CD14-positive monocyte (primary cell): ENCODE results near the gene TNIK. TPM values are rescaled to one million over a fixed set of nuclear protein-coding genes. Genes with fewer than 3 reads are reported as not detected.

Experiments used
- DNase-seq, 3 donors: peaks; one replicate each; pipeline ENCODE4 v3.0.0-alpha.2; 2011 to 2022
- H2AFZ ChIP-seq: 2 replicates; pipeline ENCODE4 v1.6.0; 2012; ENCODE audit warnings: mild to moderate bottlenecking, low read depth, low read length, inconsistent platforms; ENCODE audit not compliant: insufficient read depth, poor library complexity, severe bottlenecking
- H3K27ac ChIP-seq, 2 donors: 1 replicate in 1 of 2; 2 replicates in 1 of 2; pipeline ENCODE4 v1.5.1; 2012 to 2013; ENCODE audit warnings: low read length in 2 of 2, control low read depth in 1 of 2, inconsistent platforms in 1 of 2, low read depth in 1 of 2, mild to moderate bottlenecking in 1 of 2
- H3K27me3 ChIP-seq, 2 donors: one replicate each; pipeline versions ENCODE4 v1.6.0 to v1.6.1; 2011 to 2013; ENCODE audit warnings: low read length in 2 of 2; ENCODE audit not compliant: control insufficient read depth in 2 of 2, insufficient read depth in 2 of 2
- H3K36me3 ChIP-seq, 2 donors: replicated peaks in 1 of 2; 1 replicate in 1 of 2; 2 replicates in 1 of 2; pipeline versions ENCODE4 v1.5.1 to v1.6.1; 2012 to 2013; ENCODE audit warnings: low read length in 2 of 2, control low read depth in 1 of 2, inconsistent platforms in 1 of 2, mild to moderate bottlenecking in 1 of 2; ENCODE audit not compliant: insufficient read depth in 2 of 2, control insufficient read depth in 1 of 2
- H3K4me1 ChIP-seq, 2 donors: 1 replicate in 1 of 2; 2 replicates in 1 of 2; pipeline versions ENCODE4 v1.5.1 to v1.6.1; 2012 to 2013; ENCODE audit warnings: low read length in 2 of 2, control low read depth in 1 of 2, inconsistent platforms in 1 of 2, mild to moderate bottlenecking in 1 of 2, moderate library complexity in 1 of 2; ENCODE audit not compliant: insufficient read depth in 2 of 2, control insufficient read depth in 1 of 2
- H3K4me2 ChIP-seq: replicated peaks from 2 replicates; pipeline ENCODE3; 2012; ENCODE audit warnings: low read length, moderate library complexity, mild to moderate bottlenecking; ENCODE audit not compliant: poor library complexity, severe bottlenecking; ENCODE audit errors: extremely low read depth
- H3K4me3 ChIP-seq, 3 experiments: fragments of 200-600 bp in 1 of 3; sonication (generic) in 1 of 3; replicated peaks in 1 of 3; 1 replicate in 2 of 3; 2 replicates in 1 of 3; pipeline ENCODE4 v1.5.1; 2011 to 2013; ENCODE audit warnings: low read length in 3 of 3, mild to moderate bottlenecking in 3 of 3, control low read depth in 2 of 3, low read depth in 2 of 3, inconsistent platforms in 1 of 3, moderate library complexity in 1 of 3
- H3K79me2 ChIP-seq: 2 replicates; pipeline ENCODE4 v1.6.0; 2012; ENCODE audit warnings: mild to moderate bottlenecking, control low read depth, inconsistent platforms, low read length, moderate library complexity; ENCODE audit not compliant: insufficient read depth
- H3K9ac ChIP-seq: 2 replicates; pipeline ENCODE4 v1.6.0; 2017; ENCODE audit warnings: low read length, mild to moderate bottlenecking; ENCODE audit not compliant: insufficient read depth, poor library complexity, severe bottlenecking
- H3K9me3 ChIP-seq, 2 donors: replicated peaks in 1 of 2; 1 replicate in 1 of 2; 2 replicates in 1 of 2; pipeline versions ENCODE4 v1.5.1 to v1.6.1; 2012 to 2013; ENCODE audit warnings: low read length in 2 of 2, control low read depth in 1 of 2; ENCODE audit not compliant: control insufficient read depth in 1 of 2, insufficient read depth in 1 of 2
- H4K20me1 ChIP-seq: 2 replicates; pipeline ENCODE4 v1.6.0; 2012; ENCODE audit warnings: mild to moderate bottlenecking, low read length, control low read depth, moderate library complexity; ENCODE audit not compliant: insufficient read depth
- H3K27ac Mint-ChIP-seq, 7 donors: one replicate each; pipeline ENCODE4 v1.8.0; 2020; ENCODE audit warnings: mild to moderate bottlenecking in 7 of 7, mixed read lengths in 7 of 7, moderate library complexity in 6 of 7, inconsistent platforms in 2 of 7
- H3K27me3 Mint-ChIP-seq, 3 donors: one replicate each; pipeline ENCODE4 v1.8.0; 2021 to 2022; ENCODE audit warnings: low read depth in 3 of 3, mild to moderate bottlenecking in 3 of 3, mixed read lengths in 3 of 3, moderate library complexity in 3 of 3, inconsistent platforms in 1 of 3
- H3K36me3 Mint-ChIP-seq, 2 donors: one replicate each; pipeline ENCODE4 v1.8.0; 2020; ENCODE audit warnings: mixed read lengths in 2 of 2, inconsistent platforms in 1 of 2, mild to moderate bottlenecking in 1 of 2
- H3K4me1 Mint-ChIP-seq: one replicate; pipeline ENCODE4 v1.8.0; 2020; ENCODE audit warnings: mild to moderate bottlenecking, mixed read lengths
- H3K4me3 Mint-ChIP-seq, 2 donors: one replicate each; pipeline ENCODE4 v1.8.0; 2020; ENCODE audit warnings: mild to moderate bottlenecking in 2 of 2, mixed read lengths in 2 of 2, moderate library complexity in 1 of 2
- H3K9me3 Mint-ChIP-seq, 7 donors: one replicate each; pipeline ENCODE4 v1.8.0; 2020 to 2022; ENCODE audit warnings: mixed read lengths in 7 of 7, mild to moderate bottlenecking in 6 of 7, moderate library complexity in 6 of 7, inconsistent platforms in 2 of 7
- WGBS: methylation state at CpG from one replicate; pipeline ENCODE4 v1.1.5; 2013; ENCODE audit warnings: missing lambda C conversion rate; ENCODE audit not compliant: insufficient coverage; 5-methylcytosine and 5-hydroxymethylcytosine counted together
- intact Hi-C, 2 donors: fragments of 100-400 bp; cut with micrococcal nuclease; formaldehyde crosslinking; loops; one replicate each; pipeline versions ENCODE4 v1.15.0 to v1.15.1; 2023
- polyA plus RNA-seq, 3 donors: library from polyadenylated mRNA; depleted of rRNA in 1 of 3; unstranded in 2 of 3; stranded (reverse) in 1 of 3; fragments of 300-500 nt in 2 of 3; fragments of >200 nt in 1 of 3; fragmentation: Illumina TruSeq in 2 of 3; gene quantifications; 1 replicate in 2 of 3; 2 replicates in 1 of 3; pipeline ENCODE4 v1.2.3, GENCODE V29; 2012 to 2021
- TF ChIP-seq, protein P1 (sequence below): fragments of 200-600 bp; IDR thresholded peaks from one replicate; pipeline ENCODE4 v1.8.0; 2022; ENCODE audit warnings: antibody characterized with exemption, mild to moderate bottlenecking

The TNIK gene
- polyA plus RNA-seq, 3 donors: 0.36 to 1.8 (median 0.75) TPM

DNA sequence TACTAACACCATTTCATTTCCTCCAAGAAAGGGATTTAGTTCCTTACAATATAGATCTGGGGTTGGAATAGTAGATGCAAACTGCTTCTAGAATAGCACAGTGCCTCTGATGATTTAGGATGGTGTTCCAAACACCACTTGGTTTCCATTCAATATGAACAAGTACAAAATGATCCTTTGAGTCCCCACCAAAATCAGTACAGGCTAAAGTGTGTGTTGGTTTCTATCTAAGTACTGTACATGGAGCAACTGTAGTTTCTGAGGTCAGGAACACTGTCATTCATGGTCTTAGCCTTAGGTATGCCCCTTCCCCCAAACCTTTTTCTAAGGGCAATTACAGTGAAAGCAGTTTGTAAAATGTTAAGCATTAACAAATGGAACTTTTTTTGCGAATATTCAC lies 162.3 kb downstream of the TNIK start:
- H3K4me3 ChIP-seq: no peak overlapping the region
- H3K27ac ChIP-seq: no peak overlapping the region
- Mint-ChIP-seq H3K9me3 (peaks cover 0 to 9% (median 3%) of the 10 kb centered on the region in 7 donors), H3K36me3 (no peaks in the 10 kb centered on the region), H3K27me3 (peaks cover 0 to 2% (median 1%) of the 10 kb centered on the region in 3 donors), H3K4me1 (no peaks in the 10 kb centered on the region), H3K4me3 (no peak overlapping the region), H3K27ac (no peak overlapping the region)
- no peaks in the 10 kb centered on the region for H3K27me3 ChIP-seq
- TF ChIP-seq, protein P1, sequence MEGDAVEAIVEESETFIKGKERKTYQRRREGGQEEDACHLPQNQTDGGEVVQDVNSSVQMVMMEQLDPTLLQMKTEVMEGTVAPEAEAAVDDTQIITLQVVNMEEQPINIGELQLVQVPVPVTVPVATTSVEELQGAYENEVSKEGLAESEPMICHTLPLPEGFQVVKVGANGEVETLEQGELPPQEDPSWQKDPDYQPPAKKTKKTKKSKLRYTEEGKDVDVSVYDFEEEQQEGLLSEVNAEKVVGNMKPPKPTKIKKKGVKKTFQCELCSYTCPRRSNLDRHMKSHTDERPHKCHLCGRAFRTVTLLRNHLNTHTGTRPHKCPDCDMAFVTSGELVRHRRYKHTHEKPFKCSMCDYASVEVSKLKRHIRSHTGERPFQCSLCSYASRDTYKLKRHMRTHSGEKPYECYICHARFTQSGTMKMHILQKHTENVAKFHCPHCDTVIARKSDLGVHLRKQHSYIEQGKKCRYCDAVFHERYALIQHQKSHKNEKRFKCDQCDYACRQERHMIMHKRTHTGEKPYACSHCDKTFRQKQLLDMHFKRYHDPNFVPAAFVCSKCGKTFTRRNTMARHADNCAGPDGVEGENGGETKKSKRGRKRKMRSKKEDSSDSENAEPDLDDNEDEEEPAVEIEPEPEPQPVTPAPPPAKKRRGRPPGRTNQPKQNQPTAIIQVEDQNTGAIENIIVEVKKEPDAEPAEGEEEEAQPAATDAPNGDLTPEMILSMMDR: no peak
- H3K9me3 ChIP-seq: no peaks in the 10 kb centered on the region
- intact Hi-C loops: no loop called here
- H2AFZ ChIP-seq: no peak overlapping the region
- H4K20me1 ChIP-seq: no peaks in the 10 kb centered on the region
- H3K4me1 ChIP-seq: no peaks in the 10 kb centered on the region
- H3K4me2 ChIP-seq: no peak overlapping the region
- H3K9ac ChIP-seq: no peak overlapping the region
- no peaks in the 10 kb centered on the region for H3K36me3 ChIP-seq
- H3K79me2 ChIP-seq: no peaks in the 10 kb centered on the region
- no peak for DNase-seq
- no CpG with 5 or more reads among the region's 1 CpG for WGBS

DNA sequence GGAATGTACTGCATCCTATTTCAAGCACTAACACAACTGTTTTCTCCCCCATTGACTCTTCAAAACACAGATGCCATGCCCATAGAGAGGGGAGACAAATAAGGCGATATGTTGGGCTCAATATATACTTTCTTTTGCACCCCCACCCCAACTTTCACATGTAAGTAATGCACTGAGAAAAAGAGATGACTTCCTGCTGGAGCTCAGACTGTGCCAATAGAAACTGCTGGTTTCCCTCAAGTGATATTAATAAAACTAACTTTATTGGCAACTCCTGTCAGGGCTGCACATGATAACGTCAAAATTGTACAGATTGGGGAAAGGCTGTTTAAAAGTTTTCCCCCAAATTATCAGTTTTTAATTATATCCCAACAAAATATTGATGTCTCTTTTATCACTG lies 163.0 kb downstream of the TNIK start:
- Histone ChIP-seq H2AFZ (no peak overlapping the region), H3K27ac (no peak overlapping the region), H3K4me1 (no peaks in the 10 kb centered on the region), H3K36me3 (no peaks in the 10 kb centered on the region), H3K79me2 (no peaks in the 10 kb centered on the region), H3K4me3 (no peak overlapping the region), H3K4me2 (no peak overlapping the region), H4K20me1 (no peaks in the 10 kb centered on the region), H3K9me3 (no peaks in the 10 kb centered on the region), H3K27me3 (no peaks in the 10 kb centered on the region), H3K9ac (no peak overlapping the region)
- Mint-ChIP-seq H3K4me1 (no peaks in the 10 kb centered on the region), H3K27ac (no peak overlapping the region), H3K4me3 (no peak overlapping the region), H3K27me3 (peaks cover 1 to 2% (median 2%) of the 10 kb centered on the region in 3 donors), H3K36me3 (no peaks in the 10 kb centered on the region), H3K9me3 (peaks cover 0 to 9% (median 3%) of the 10 kb centered on the region in 7 donors)
- WGBS: no CpG with 5 or more reads among the region's 2 CpGs
- DNase-seq: no peak
- TF ChIP-seq, protein P1: no peak
- intact Hi-C loops: no loop called here
